Cardiac fibroblast (primary cell): Measurements from ENCODE around the gene ALS2.

ENCODE experiments used
- DNase-seq, 2 donors: peaks; one replicate each; pipeline versions ENCODE4 v3.0.0 to v3.0.0-alpha.2; 2010; ENCODE audit warnings: low read depth in 2 of 2
- H3K4me3 ChIP-seq, 2 donors: replicated peaks in 1 of 2; 1 replicate in 1 of 2; 2 replicates in 1 of 2; pipeline ENCODE4 v1.5.1; 2011; ENCODE audit warnings: low read depth in 2 of 2, low read length in 2 of 2, mild to moderate bottlenecking in 2 of 2, moderate library complexity in 1 of 2
- TF ChIP-seq, protein P1 (sequence below): IDR thresholded peaks from one replicate; pipeline ENCODE4 v1.5.1; 2011; ENCODE audit warnings: low read depth, mild to moderate bottlenecking, low read length, inconsistent platforms

ALS2 gene

DNA sequence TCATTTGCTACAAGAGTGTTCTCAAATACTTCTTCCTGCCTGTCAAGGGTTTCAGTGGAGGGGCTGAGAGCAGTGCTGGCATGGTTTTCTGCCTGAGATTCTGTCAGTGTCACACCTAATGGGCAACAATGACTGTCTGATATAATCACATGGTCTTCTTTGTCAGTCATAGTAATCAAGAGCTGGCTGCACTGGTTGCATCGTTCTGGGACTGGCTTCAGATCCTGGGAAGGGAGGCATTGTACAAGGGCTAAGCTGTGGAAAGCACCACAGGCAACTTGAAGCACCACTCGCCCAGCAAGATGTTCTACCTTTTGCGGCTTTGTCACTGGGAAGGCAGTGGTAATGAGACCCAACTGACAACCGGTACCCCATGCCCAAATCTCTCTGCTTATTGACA, 19.6 kb downstream of the ALS2 start:
- H3K4me3 ChIP-seq, result no peak overlapping the region
- TF ChIP-seq, protein P1, sequence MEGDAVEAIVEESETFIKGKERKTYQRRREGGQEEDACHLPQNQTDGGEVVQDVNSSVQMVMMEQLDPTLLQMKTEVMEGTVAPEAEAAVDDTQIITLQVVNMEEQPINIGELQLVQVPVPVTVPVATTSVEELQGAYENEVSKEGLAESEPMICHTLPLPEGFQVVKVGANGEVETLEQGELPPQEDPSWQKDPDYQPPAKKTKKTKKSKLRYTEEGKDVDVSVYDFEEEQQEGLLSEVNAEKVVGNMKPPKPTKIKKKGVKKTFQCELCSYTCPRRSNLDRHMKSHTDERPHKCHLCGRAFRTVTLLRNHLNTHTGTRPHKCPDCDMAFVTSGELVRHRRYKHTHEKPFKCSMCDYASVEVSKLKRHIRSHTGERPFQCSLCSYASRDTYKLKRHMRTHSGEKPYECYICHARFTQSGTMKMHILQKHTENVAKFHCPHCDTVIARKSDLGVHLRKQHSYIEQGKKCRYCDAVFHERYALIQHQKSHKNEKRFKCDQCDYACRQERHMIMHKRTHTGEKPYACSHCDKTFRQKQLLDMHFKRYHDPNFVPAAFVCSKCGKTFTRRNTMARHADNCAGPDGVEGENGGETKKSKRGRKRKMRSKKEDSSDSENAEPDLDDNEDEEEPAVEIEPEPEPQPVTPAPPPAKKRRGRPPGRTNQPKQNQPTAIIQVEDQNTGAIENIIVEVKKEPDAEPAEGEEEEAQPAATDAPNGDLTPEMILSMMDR, result no peak
- DNase-seq, result no peak

DNA sequence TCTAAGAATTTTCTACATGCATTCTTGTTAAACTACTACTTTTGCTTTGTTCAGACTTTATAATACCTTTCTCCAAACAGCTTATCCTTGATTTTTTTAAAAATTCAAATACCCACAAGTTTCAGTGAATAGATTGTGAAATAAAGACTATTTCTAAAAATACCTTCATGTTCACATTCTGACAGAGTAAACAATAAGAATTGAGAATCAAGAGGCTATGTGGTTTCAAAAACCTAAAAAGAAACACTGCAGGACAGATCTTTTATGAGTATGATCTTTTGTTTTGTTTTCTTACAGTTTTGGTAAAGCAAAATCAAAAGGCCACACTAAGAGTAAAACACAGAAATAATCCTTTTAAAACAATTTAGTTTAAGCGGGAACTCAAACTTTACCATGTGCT, 21.2 kb downstream of the ALS2 start:
- H3K4me3 ChIP-seq, result no peak overlapping the region
- no peak for DNase-seq
- TF ChIP-seq, protein P1, result no peak

DNA sequence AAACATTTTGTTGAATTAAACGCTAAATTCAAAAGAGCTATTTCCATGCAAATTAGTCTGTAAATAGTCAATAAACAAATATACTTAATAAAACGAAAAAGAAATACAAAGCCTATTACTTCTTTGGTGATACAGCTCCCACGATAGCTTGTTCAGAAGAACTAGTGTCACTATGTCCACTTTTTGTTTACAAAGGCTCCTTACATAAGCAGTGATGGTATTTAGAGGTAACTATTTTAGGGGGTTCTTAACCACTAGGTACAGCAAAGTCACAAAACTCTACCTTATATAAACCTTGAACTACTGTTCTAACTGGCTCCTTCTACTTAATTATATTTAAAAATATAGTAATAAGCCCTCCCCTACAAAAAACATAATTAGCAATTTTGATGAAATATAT, 21.9 kb downstream of the ALS2 start:
- TF ChIP-seq, protein P1, result no peak
- no peak overlapping the region for H3K4me3 ChIP-seq
- DNase-seq, result no peak

DNA sequence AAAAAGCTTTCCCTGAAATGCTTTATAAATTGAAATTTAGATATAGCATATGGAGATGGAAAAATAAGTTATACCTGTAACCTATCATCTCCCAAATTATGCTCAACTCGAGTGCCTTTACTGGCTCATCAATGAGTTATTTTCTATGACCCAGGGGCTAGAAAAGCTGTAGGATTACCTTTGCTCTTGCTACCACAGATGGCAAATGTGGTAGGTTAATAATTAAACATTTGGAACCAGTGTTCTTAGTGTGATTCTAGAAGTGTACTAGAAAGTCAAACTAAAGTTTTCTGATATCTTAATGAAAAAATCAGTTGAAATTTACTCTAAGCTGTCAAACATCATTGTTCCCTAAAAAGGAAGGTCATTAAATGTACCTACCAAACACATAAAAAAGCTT, 22.5 kb downstream of the ALS2 start:
- TF ChIP-seq, protein P1, result no peak
- H3K4me3 ChIP-seq, result no peak overlapping the region
- no peak for DNase-seq

DNA sequence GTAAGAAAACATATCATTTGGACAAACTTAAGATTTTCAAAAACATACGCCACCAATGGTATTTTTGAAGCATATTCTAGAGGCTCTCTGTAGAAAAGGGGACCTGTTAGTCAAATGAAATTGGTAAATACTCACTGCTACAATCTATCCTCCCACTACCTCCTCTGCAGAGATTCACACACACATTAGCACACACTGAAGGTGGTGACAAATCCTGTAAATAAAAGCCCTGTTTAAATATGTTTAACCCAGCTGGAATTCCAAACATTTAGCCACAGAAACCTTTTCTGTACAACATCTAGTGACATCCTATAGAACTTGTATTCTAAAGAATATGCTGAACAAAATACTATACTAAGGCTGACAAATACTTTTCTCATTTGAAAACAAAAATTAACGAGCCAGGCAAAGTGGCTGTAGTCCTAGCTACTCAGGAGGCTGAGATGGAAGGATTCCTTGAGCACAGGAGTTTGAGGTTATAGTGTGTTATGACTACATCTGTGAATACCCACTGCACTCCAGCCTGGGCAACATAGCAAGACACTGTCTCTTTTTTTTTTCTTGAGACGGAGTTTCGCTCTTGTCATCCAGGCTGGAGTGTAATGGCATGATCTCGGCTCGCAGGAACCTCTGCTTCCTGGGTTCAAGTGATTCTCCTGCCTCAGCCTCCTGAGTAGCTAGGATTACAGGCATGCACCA, 25.9 kb downstream of the ALS2 start:
- no peak for DNase-seq
- no peak overlapping the region for H3K4me3 ChIP-seq
- TF ChIP-seq, protein P1, result no peak

DNA sequence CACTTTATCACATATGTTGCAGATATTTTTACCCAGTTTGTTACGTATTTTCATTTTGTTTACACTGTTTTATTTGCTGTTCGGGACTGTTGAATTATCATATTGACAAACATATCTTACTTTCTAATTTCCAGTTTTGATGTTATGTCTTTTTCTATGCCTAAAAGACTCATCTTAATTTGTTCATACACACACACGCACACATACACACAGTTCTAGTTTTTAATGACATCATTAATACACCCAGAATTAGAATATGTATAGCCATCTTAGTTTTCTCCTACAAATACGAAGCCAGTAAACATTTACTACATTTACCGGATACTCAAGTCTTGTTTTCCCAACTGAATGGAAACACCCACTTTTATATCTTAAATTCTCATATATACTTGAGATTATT, 29.2 kb downstream of the ALS2 start:
- TF ChIP-seq, protein P1, result no peak
- no peak overlapping the region for H3K4me3 ChIP-seq

DNA sequence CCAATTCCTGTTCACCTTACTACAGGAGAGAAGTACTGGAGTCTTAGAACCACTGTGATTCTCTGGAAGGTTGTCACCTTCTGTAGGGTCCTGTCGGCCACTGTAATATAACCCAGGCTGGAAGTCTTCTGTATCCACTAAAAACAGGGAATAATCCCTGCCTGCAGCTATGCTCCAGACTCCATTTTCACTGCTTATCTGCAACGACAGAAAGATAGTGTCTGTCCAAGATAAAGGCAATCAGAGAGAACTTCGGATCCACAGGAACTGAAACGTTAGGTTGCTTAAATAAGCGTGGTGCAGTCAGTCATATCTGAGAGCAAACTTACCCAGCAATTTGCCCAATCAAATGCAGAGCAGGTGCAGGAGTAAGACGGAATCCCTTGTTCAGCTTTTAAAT, 34.2 kb downstream of the ALS2 start:
- TF ChIP-seq, protein P1, result no peak
- no peak overlapping the region for H3K4me3 ChIP-seq
- DNase-seq, result no peak

More for the DNA sequence above, 29.2 kb downstream of the ALS2 start:
- no peak for DNase-seq
